HL-60 (cell line): Measurements from ENCODE around the gene CABP7.

Experiments used
- DNase-seq, 2 experiments: peaks; one replicate each; pipeline ENCODE4 v3.0.0-alpha.2; 2010 to 2020; ENCODE audit warnings: low read depth in 1 of 2, low spot score in 1 of 2
- H3K27ac ChIP-seq: fragments of 250-450 bp; sonication (Bioruptor Pico); replicated peaks from 2 replicates; pipeline ENCODE4 v1.5.1; 2020; ENCODE audit warnings: mild to moderate bottlenecking, moderate library complexity
- H3K27me3 ChIP-seq: fragments of 250-450 bp; sonication (Bioruptor Pico); 2 replicates; pipeline ENCODE4 v1.5.1; 2021; ENCODE audit warnings: mild to moderate bottlenecking, moderate library complexity; ENCODE audit not compliant: insufficient read depth, poor library complexity, severe bottlenecking
- H3K4me3 ChIP-seq: replicated peaks from 2 replicates; pipeline ENCODE4 v1.5.1; 2011; ENCODE audit warnings: mild to moderate bottlenecking, control low read depth, low read length; ENCODE audit not compliant: insufficient read depth
- GABPA ChIP-seq: IDR thresholded peaks from 2 replicates; pipeline ENCODE4 v1.6.1; 2012; ENCODE audit warnings: low read depth
- POLR2AphosphoS5 ChIP-seq: IDR thresholded peaks from 2 replicates; pipeline ENCODE4 v1.6.1; 2012; ENCODE audit warnings: low read depth
- REST ChIP-seq: IDR thresholded peaks from 2 replicates; pipeline ENCODE4 v1.6.1; 2012; ENCODE audit warnings: low read depth; ENCODE audit not compliant: insufficient replicate concordance
- SPI1 ChIP-seq: IDR thresholded peaks from 2 replicates; pipeline ENCODE4 v1.6.1; 2012; ENCODE audit warnings: low read depth, mild to moderate bottlenecking, borderline replicate concordance
- TF ChIP-seq, protein P1 (sequence below): IDR thresholded peaks from one replicate; pipeline ENCODE4 v1.5.1; 2011; ENCODE audit warnings: low read length, control low read depth, inconsistent platforms; ENCODE audit not compliant: insufficient read depth

CABP7 gene

DNA sequence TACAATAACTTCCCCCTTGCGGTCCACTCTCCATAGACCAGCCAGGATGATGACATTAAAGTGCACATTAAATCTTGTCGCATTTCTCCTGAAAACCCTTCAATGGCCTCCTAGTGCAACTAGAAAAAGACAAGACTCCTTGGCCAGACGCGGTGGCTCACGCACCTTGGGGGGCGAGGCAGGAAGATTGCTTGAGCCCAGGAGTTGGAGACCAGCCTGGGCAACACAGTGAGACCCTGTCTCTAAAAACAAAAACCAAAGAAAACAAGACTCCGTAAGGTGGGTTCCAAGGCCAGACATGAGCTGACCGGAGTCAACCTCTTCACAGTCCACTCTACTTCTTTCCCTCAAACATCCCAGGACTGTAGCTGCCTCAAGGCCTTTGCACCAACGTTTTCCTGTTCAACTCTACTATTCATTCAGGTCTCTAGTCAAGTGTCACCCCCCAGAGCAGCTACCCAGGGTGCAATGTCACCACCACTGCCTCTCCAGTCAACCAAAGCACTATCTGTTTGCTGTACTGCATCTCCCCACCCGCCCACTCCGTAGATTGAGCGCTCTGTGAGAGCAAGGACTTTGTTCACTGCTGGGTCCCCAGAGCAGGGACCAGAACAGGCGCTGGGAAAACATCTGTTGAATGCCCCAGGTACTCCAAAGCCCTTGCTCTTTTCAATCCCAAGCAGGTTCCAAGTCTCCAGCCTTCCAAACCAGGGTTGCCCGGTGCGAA lies 46.3 kb downstream of the CABP7 start:
- Histone ChIP-seq H3K27ac (peak overlapping the region; percentile 75), H3K4me3 (peak overlapping the region; percentile 80)
- DNase-seq, result peak in 1 of 2 experiments; percentile 49

GRCh38 chr22:29766632-29767170 lies 46.9 kb downstream of the CABP7 start, which contains the start of gene ZMAT5:
TSS of gene ZMAT5 (minus strand) at chr22:29767007. CDS start at chr22:29748544, 18,463 bp downstream.
- Histone ChIP-seq H3K4me3 (peak within 1 kb of the TSS; percentile 98), H3K27me3 (no peaks in the 10 kb centered on the region), H3K27ac (peak within 1 kb of the TSS; percentile 75)
- peak; percentile 97 to 99 for DNase-seq
- TF ChIP-seq GABPA (no peak), REST (peak; percentile 36), POLR2AphosphoS5 (peak; percentile 56), SPI1 (0 out of 2 replicates have a peak, but pooled peaks have one; percentile 45)
- TF ChIP-seq, protein P1, sequence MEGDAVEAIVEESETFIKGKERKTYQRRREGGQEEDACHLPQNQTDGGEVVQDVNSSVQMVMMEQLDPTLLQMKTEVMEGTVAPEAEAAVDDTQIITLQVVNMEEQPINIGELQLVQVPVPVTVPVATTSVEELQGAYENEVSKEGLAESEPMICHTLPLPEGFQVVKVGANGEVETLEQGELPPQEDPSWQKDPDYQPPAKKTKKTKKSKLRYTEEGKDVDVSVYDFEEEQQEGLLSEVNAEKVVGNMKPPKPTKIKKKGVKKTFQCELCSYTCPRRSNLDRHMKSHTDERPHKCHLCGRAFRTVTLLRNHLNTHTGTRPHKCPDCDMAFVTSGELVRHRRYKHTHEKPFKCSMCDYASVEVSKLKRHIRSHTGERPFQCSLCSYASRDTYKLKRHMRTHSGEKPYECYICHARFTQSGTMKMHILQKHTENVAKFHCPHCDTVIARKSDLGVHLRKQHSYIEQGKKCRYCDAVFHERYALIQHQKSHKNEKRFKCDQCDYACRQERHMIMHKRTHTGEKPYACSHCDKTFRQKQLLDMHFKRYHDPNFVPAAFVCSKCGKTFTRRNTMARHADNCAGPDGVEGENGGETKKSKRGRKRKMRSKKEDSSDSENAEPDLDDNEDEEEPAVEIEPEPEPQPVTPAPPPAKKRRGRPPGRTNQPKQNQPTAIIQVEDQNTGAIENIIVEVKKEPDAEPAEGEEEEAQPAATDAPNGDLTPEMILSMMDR, result no peak

More for the DNA sequence above, 46.3 kb downstream of the CABP7 start:
- TF ChIP-seq POLR2AphosphoS5 (no peak), REST (no peak), GABPA (no peak), SPI1 (no peak)
- TF ChIP-seq, protein P1, result no peak
- no peaks in the 10 kb centered on the region for H3K27me3 ChIP-seq

DNA sequence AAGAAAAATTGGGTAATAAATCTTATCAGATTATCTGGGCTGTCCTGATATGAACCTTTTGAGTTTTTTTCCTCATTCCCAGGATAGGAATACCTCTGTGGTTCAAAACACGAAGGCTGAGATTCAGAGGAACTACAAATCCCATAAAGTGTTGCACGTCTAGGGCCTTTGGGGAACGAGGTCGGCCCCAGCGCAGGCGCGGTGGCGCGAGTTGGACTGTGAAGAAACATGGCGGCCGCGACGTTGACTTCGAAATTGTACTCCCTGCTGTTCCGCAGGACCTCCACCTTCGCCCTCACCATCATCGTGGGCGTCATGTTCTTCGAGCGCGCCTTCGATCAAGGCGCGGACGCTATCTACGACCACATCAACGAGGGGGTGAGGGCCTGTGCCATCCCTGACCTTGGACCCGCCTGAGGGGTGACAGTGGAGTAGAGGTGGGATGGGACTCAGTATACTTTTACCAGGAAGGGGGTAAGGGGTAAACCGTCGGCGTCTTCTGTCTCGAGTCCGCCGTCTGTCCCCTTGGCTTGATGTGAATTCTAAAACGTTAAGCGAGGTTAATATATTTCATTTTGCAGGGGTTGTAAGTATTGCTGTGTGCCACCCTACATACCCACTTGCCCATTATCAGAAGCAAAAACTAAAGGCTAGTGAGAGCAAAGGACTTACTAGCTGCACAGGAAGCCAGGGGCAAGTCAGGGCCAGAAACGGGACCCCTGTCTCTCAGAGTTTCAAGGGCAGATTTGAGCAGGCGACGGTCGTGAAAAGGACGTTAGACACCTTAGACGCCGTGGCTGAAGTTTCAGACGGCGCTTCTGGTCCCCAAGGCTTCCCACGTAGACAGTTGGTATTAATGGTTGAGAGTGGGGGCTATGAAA lies 47.6 kb downstream of the CABP7 start, which contains the start of gene UQCR10:
Gene UQCR10 (plus strand): TSS at position 199 of the 881 bp plus-strand sequence. CDS start 30 bp downstream, at position 229.
- peak; percentile 30 for TF ChIP-seq REST
- TF ChIP-seq GABPA, result no peak
- TF ChIP-seq, protein P1, result no peak
- peak; percentile 78 for TF ChIP-seq POLR2AphosphoS5
- peak; percentile 72 to 94 for DNase-seq
- Histone ChIP-seq H3K27me3 (no peaks in the 10 kb centered on the region), H3K27ac (peak within 1 kb of the TSS; percentile 75), H3K4me3 (peak within 1 kb of the TSS; percentile 98)
